ENCODE results near the gene SUB1.

Gene SUB1

DNA sequence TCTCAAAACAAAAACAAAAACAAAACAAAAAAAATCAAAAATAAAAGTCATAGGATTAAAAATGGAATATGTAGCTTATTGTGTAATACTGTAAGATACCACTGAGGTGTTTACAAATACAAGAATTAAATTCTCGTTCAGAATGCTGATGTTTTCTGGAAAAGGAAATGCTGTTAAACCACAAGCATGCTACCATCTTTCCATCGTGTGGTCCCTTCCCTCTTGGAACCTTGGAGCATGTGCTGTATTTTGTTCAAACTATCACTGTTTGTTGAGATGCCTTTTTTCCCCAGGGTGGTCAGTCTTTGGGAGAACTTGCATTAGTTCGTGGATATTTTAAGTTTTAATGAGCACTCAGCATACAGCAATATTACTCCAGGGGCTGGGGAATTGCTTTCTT lies 39.7 kb downstream of the SUB1 start:
- H3K9me3 ChIP-seq (ENCODE audit: control insufficient read depth, insufficient read depth, low read depth, low read length): no peaks in the 10 kb centered on the region
- ChIA-PET POLR2A (no interaction called here), CTCF (interaction anchor here (0.6 to 1.2 kb wide), 2 partner anchors 13 to 234 kb away, joined by 3 read pairs; no protein-coding TSS in a partner anchor)
- H3K27ac ChIP-seq (ENCODE audit: extremely low read depth, low read depth, low read length): no peak overlapping the region
- TF ChIP-seq ZNF169 (tag by site-specific recombination; IDR thresholded peaks at IDR 0.05) (no peak), ZSCAN23 (tag by site-specific recombination; IDR thresholded peaks at IDR 0.05) (no peak), SETDB1 (IDR thresholded peaks at IDR 0.05; ENCODE audit: insufficient read length, low read length) (no peak), ZNF629 (tag by site-specific recombination; IDR thresholded peaks at IDR 0.05) (no peak), ZBTB21 (tag by site-specific recombination; IDR thresholded peaks at IDR 0.05) (no peak), ZBTB7A (tag by site-specific recombination; IDR thresholded peaks at IDR 0.05; ENCODE audit: low read depth) (no peak), ZNF670 (tag by site-specific recombination; IDR thresholded peaks at IDR 0.05; ENCODE audit: low read depth) (no peak), EGR2 (tag by site-specific recombination; IDR thresholded peaks at IDR 0.05; ENCODE audit: low read depth) (no peak), ZNF558 (tag by site-specific recombination; IDR thresholded peaks at IDR 0.05) (no peak), ZNF112 (tag by site-specific recombination; IDR thresholded peaks at IDR 0.05) (no peak)
- TF ChIP-seq, protein P1, sequence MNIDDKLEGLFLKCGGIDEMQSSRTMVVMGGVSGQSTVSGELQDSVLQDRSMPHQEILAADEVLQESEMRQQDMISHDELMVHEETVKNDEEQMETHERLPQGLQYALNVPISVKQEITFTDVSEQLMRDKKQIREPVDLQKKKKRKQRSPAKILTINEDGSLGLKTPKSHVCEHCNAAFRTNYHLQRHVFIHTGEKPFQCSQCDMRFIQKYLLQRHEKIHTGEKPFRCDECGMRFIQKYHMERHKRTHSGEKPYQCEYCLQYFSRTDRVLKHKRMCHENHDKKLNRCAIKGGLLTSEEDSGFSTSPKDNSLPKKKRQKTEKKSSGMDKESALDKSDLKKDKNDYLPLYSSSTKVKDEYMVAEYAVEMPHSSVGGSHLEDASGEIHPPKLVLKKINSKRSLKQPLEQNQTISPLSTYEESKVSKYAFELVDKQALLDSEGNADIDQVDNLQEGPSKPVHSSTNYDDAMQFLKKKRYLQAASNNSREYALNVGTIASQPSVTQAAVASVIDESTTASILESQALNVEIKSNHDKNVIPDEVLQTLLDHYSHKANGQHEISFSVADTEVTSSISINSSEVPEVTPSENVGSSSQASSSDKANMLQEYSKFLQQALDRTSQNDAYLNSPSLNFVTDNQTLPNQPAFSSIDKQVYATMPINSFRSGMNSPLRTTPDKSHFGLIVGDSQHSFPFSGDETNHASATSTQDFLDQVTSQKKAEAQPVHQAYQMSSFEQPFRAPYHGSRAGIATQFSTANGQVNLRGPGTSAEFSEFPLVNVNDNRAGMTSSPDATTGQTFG (tag by site-specific recombination; IDR thresholded peaks at IDR 0.05; ENCODE audit: borderline replicate concordance): no peak
- TF ChIP-seq, protein P2, sequence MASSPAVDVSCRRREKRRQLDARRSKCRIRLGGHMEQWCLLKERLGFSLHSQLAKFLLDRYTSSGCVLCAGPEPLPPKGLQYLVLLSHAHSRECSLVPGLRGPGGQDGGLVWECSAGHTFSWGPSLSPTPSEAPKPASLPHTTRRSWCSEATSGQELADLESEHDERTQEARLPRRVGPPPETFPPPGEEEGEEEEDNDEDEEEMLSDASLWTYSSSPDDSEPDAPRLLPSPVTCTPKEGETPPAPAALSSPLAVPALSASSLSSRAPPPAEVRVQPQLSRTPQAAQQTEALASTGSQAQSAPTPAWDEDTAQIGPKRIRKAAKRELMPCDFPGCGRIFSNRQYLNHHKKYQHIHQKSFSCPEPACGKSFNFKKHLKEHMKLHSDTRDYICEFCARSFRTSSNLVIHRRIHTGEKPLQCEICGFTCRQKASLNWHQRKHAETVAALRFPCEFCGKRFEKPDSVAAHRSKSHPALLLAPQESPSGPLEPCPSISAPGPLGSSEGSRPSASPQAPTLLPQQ (tag by site-specific recombination; IDR thresholded peaks at IDR 0.05): no peak
- no peak overlapping the region for H3K4me3 ChIP-seq (ENCODE audit: low read depth, low read length)
- no peaks in the 10 kb centered on the region for H3K36me3 ChIP-seq (ENCODE audit: control insufficient read depth in 2 of 2, insufficient read depth in 1 of 2, low read length in 2 of 2)
- H3K4me1 ChIP-seq (ENCODE audit: control insufficient read depth, insufficient read depth, low read length): no peaks in the 10 kb centered on the region

DNA sequence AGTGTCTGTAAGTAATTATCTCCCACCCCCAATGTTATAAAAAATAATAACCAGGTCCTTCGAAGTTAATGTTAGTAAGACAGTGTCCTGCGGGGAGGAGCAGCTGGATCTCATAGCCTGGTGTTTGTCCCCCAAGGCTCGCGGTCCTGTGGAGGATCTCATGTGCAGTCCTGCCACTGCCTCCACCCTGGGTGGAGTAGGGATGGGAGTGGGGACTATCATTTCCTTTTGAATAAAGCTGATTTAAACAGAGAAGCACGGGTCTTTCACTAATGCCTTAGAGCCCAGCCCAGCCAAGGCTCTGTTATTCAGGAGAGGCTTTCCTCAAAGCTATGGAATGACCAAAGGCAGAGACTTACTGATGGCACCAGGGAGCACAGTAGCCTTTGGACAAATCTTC lies 40.2 kb downstream of the SUB1 start:
- no peak for TF ChIP-seq ZNF157 (tag by site-specific recombination; IDR thresholded peaks at IDR 0.05)
- TF ChIP-seq FEZF1 (tag by site-specific recombination; IDR thresholded peaks at IDR 0.05): no peak
- TF ChIP-seq ZNF548 (tag by site-specific recombination; IDR thresholded peaks at IDR 0.05): no peak
- TF ChIP-seq, protein P3, sequence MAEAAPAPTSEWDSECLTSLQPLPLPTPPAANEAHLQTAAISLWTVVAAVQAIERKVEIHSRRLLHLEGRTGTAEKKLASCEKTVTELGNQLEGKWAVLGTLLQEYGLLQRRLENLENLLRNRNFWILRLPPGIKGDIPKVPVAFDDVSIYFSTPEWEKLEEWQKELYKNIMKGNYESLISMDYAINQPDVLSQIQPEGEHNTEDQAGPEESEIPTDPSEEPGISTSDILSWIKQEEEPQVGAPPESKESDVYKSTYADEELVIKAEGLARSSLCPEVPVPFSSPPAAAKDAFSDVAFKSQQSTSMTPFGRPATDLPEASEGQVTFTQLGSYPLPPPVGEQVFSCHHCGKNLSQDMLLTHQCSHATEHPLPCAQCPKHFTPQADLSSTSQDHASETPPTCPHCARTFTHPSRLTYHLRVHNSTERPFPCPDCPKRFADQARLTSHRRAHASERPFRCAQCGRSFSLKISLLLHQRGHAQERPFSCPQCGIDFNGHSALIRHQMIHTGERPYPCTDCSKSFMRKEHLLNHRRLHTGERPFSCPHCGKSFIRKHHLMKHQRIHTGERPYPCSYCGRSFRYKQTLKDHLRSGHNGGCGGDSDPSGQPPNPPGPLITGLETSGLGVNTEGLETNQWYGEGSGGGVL (tag by site-specific recombination; IDR thresholded peaks at IDR 0.05): no peak
- no peak for TF ChIP-seq EGR2 (tag by site-specific recombination; IDR thresholded peaks at IDR 0.05; ENCODE audit: low read depth)
- TF ChIP-seq ZSCAN23 (tag by site-specific recombination; IDR thresholded peaks at IDR 0.05): no peak
- TF ChIP-seq ZNF529 (tag by site-specific recombination; IDR thresholded peaks at IDR 0.05; ENCODE audit: insufficient replicate concordance): no peak
- TF ChIP-seq ZSCAN30 (tag by site-specific recombination; IDR thresholded peaks at IDR 0.05): no peak
- no peak for TF ChIP-seq ZNF530 (tag by site-specific recombination; IDR thresholded peaks at IDR 0.05; ENCODE audit: low read depth)
- TF ChIP-seq, protein P4, sequence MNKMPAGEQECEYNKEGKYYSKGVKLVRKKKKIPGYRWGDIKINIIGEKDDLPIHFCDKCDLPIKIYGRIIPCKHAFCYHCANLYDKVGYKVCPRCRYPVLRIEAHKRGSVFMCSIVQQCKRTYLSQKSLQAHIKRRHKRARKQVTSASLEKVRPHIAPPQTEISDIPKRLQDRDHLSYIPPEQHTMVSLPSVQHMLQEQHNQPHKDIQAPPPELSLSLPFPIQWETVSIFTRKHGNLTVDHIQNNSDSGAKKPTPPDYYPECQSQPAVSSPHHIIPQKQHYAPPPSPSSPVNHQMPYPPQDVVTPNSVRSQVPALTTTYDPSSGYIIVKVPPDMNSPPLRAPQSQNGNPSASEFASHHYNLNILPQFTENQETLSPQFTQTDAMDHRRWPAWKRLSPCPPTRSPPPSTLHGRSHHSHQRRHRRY (tag by site-specific recombination; IDR thresholded peaks at IDR 0.05): no peak
- TF ChIP-seq ZNF223 (tag by site-specific recombination; IDR thresholded peaks at IDR 0.05): no peak
- Histone ChIP-seq H3K4me3 (ENCODE audit: low read depth, low read length) (no peak overlapping the region), H3K9me3 (ENCODE audit: control insufficient read depth, insufficient read depth, low read depth, low read length) (no peaks in the 10 kb centered on the region), H3K36me3 (ENCODE audit: control insufficient read depth in 2 of 2, insufficient read depth in 1 of 2, low read length in 2 of 2) (no peaks in the 10 kb centered on the region), H3K27ac (ENCODE audit: extremely low read depth, low read depth, low read length) (no peak overlapping the region), H3K4me1 (ENCODE audit: control insufficient read depth, insufficient read depth, low read length) (no peaks in the 10 kb centered on the region)
- CTCF ChIA-PET: interaction anchor here (0.6 to 1.2 kb wide), 3 partner anchors 13 to 235 kb away, joined by 3 read pairs; no protein-coding TSS in a partner anchor
- POLR2A ChIA-PET: no interaction called here
